GM18907 (cell line): ENCODE measurements around the gene ATXN1.
A peak's percentile ranks its signal among the peaks of the same experiment; 100 is the strongest.

Experiments used
- ATAC-seq: cut with Tn5 transposase; IDR thresholded peaks from one replicate; pipeline ENCODE4 v1.9.1; 2021; ENCODE audit warnings: mild to moderate bottlenecking, moderate library complexity; ENCODE audit not compliant: unreplicated experiment

Gene ATXN1

DNA sequence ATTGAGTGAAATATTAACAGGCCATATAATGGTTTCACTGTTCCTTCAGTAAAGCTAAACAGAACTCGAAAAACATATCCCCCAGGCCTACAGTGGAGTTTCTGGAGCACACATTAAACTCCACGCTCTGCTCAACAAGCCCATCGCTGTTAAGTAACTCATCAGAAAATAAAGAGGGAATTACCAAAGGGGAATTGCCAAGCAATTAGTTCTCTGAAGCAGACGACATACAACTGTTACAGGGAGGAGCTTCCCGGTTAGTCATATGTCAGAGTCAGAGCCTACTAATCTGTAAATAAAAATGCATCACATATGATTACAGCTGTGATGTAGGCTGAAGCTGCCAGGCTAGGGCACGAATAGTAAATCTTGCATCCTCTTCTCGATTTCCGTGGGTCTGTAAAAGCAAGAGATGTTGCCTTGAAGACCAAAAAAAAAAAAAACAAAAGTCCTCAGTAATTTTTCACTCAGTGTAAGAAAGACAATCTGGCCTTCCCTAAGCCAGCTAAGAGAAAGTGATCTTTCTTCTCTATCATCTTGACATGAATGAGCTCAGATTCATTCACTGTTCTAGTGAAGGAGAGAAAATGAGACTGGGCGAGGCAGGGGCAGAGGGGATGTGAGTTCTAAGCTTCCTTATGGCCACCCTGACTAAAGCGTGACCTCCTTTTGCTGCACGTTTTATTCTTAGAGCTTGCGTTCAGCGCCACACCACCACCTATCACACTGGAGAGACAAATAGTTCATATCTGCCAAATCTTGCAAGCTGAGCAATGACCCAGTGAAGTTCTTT, 13.8 kb downstream of the ATXN1 start:
- ATAC-seq, result no peak

DNA sequence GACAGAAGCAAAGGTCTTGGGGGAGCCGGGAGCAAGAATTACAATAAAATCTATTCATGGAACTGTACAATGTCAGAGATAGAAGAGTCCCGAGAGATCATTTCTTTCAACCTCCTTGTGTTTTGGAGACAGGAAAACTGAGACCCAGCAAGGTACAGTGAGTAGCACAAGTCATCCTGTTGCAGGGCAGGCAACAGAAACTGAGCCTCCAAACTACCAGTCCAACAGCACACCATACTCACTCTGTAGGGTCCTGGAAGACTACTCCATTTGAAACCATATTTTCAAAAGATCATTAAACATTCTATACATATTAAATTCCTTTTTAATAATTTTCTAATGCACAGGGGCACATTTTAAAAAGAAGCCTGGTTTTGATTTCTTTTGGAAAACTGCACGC, 14.4 kb downstream of the ATXN1 start:
- no peak for ATAC-seq

DNA sequence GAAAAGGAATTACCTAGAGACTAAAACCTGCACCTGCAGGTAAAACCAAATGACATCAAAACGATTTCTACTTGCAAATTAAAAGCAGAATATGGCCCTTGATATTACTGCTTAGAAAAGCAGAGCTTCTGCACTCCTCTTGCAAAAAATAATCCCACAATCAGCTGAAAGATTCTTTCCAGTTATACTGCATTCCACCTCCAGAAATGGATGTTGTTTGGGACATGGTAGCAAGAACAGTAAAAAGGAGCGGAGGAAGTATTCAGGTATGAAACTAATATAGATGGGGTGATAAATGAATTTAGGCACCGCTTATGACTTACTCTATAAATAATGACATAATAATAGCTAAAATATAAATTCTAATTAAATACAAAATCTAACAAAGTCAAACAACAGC, 14.9 kb downstream of the ATXN1 start:
- ATAC-seq, result no peak

DNA sequence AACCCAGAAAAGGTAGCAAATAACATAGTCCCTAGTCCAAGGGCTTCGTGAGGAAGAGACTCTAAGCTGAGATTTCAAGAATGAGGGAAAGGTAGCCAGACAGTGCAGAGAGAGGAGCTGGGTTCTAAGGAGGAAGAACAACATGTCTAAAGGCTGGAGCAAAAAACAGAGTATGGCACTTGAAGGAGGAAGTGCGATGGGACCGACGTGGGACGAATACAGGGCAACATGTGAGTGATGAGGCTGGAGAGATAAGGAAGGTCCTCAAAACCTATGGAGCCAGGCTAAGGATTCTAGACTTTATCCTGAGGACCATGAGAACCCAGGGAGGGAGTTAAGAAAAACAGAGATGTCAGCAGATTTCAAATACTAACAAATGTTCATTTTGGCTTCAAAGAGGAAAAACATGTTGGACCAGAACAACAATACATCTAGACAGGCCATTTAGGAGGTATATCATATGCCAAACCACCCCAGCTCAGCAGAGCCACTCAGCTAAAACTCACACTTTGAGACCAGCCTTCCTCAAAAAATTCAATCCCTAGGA, 17.5 kb downstream of the ATXN1 start:
- ATAC-seq, result no peak

GRCh38 chr6:16742116-16742515, 19.1 kb downstream of the ATXN1 start:
- ATAC-seq, result no peak

DNA sequence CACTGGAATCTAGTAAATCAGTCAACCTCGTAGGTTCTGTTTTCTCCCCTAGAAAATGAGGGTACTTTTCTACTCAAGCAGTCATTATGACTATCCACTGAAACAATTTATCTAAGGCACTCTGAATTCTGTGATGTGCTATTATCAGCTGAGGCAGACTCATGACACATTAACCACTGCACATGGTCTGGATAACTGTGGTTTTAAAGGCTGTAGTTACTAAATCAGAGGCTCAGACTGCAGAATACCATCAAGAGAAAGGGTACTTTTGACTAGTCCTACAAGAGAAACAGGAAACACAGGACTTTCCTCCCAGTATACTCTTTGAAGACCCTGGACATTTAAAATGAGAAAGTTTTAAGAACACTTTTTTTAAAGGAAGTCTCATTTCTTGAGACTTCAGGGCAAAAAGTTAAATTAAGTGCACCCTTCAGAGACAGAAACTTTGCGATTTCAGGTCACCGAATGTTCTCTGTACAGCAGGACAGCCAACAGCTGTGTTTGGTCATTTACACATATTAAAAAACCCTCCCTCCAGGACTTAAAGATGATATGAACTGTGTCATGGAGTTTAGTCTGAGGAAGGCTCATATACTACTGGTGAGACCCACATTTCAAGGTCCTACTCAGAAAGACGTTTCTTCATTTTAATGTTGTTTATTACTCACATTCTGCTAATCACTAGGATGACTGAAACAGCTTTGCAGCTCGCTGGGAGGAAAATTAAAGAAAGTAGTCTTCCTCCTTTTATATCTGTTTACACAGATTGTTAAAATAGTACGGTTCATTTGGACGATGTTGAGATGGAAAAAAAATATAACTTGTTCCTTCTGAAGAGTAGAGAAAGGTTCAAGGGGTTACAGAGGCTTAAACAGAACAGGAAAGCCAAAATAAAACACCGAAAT, 19.9 kb downstream of the ATXN1 start:
- ATAC-seq, result peak; percentile 83

- no peak for ATAC-seq
Measured at GRCh38 chr6:16740097-16740496, 21.2 kb downstream of the ATXN1 start.

DNA sequence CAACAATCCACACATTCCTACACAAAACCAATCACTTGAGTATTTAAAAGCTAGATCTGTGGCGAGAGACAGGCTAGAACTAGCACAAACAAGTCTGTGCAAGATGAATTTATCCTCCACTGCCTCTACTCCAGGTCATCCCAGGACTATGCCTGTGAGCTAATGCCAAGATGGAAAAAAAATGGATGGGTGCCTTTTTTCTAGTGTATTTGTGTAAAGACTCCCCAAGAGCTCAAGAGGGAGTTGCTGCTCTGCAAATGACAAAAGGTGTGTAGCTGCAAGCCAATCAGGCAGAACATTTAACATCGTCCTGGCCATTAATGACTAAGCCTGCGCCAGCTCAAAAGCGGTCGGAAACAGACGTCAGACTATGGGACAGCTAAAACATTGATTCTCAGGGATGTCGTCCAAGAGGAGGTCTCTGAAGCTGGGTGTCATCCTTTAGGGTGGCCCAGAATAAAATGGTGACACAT, 21.9 kb downstream of the ATXN1 start:
- no peak for ATAC-seq

DNA sequence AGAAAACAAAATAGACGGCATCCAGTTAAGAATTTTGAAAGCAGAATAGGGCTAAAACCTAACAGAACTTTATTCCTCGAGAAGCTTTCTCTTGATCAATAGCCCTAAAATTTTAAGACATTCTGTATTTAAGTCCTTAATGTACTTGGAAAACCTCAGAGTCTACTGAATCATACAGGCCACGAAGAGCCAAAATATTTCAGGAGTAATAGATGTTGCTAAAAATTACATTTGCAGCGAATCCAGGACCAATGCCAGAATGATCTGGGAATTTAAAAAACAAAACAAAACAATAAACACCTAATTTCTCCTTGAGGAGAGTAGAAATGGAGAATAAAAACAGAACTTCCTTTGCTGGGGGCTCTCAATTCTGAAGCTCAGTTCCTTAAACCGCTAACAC, 23.3 kb downstream of the ATXN1 start:
- ATAC-seq, result no peak

DNA sequence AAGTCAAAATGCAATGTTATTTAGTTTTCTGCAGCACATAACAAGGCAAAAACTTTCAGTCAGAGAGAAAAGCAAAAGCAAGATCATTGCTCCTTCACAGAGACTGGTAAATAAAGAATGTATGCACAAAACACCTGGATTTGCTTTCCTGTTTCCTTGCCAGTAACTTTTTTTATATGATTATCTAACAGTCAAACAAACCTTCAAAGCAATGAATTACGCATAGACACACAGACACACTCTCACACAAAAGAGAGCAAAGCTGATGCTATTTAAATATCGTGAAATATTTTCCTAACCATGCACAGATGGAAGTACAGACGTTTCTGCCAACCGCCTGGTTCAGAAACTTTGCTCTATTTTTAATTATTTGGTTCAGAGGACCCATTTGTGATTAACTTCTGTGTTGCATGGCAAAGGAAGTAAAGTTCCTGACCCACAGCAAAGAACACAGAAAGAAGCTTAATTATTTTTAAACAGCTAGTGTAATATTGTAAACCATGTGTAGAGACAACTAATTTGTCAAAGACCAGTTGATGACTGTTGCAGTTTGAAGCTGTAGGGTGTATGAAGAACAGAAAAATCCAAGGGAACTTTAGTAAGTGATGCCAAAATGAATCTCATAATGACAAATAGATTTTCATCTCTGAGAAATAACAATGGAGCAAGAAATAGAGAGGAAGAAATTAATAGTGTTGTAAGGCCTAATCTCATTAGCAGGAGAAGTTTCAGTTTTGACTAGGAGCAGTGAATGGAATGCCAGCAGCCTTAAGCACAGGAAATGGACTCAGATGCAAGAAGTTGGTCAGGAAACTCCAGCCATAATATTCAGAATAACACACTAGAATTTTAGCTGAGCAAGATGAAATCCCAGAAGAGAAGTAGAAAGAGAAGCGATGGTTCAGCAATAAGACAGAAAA, 24.1 kb downstream of the ATXN1 start:
- no peak for ATAC-seq

DNA sequence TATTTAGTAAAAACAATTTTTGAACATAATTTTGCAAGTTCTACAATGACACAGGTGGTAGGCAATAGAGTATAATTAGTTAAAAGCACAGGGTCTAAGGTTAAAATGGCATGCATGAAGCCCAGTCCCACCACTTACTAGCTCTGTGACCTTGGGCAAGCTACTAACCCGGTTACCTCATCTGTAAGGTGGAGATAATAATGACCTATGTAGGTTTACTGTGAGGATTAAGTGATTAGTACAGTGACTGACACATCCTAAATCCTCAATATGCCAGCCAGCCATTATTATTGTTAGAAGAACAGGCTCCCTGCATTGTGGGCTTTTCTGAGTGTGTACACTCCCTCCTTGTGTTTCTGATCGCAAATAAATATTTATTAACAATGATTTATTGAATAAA, 26.2 kb downstream of the ATXN1 start:
- no peak for ATAC-seq

- no peak for ATAC-seq
Measured at GRCh38 chr6:16733085-16733484, 28.2 kb downstream of the ATXN1 start.

- peak; percentile 96 for ATAC-seq
Measured at GRCh38 chr6:16731478-16732051, 29.7 kb downstream of the ATXN1 start.

DNA sequence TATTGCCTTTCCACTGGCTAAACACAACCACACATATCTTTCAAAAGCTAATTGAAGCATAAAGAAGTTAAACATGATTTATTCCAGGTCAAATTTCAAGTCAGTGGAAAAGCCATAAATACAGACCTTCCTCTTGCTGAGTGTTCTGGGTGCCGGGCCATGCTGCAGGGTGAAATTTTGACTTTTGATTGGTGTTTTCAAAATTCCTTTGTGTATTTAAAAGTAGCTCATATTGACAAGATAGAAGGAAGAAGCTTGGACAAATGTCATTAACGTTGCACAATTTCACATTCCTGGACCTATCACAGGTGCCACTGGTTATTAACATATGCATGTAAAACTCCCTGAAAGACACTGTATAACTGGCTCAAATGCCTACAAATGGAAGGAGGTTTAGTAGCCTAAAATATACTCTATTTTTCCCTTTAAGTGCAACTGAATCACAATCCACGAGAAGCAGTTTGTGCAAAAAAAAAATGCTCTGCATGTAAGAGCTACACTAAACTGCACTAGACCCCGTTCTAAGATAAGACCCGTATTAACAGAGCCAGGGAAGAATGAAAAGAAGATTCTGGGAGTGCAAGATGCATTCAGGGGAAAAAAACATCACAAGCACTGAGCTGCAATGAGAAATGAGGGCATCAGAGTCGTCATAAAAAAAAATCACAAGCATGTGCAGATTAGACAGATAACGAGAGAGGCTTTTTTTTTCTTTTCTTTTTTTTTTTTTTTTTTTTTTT, 30.4 kb downstream of the ATXN1 start:
- no peak for ATAC-seq

DNA sequence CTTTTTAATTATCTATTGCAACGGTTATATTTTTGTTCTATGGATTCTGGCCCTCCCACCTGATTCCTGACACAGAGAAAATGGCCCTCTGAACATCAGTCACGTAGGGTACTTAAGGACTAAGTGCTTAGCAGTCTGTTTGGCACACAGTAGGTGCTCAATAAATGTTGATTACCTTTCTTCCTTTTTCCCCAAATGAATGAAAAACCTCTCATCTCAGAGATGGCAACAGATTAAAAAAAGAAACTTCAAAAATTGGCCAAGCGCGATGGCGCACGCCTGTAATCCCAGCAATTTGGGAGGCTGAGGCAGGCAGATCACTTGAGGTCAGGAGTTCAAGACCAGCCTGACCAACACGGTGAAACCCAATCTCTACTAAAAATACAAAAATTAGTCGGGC, 31.5 kb downstream of the ATXN1 start:
- no peak for ATAC-seq

GRCh38 chr6:16729183-16729691, 32.0 kb downstream of the ATXN1 start:
- ATAC-seq, result no peak

GRCh38 chr6:16728513-16729182, 32.6 kb downstream of the ATXN1 start:
- ATAC-seq, result no peak

- ATAC-seq, result no peak
Measured at GRCh38 chr6:16727996-16728395, 33.3 kb downstream of the ATXN1 start.
